Transverse colon (tissue), 4 donors: ENCODE data around the gene MACO1. TPM values are rescaled to one million over a fixed set of nuclear protein-coding genes. Genes with fewer than 3 reads are reported as not detected.
A peak's percentile ranks its signal among the peaks of the same experiment; 100 is the strongest.

Source experiments
- DNase-seq: peaks from one replicate; pipeline ENCODE4 v3.0.0-alpha.2; 2019
- H3K27ac ChIP-seq, 4 donors: fragments of 200-600 bp; sonication (generic); 2 replicates each; pipeline ENCODE4 v1.5.1; 2016 to 2018; ENCODE audit warnings: inconsistent platforms in 4 of 4
- H3K27me3 ChIP-seq: fragments of 200-600 bp; sonication (generic); 2 replicates; pipeline ENCODE4 v1.5.1; 2017; ENCODE audit warnings: inconsistent platforms
- H3K36me3 ChIP-seq, 4 donors: fragments of 200-600 bp; sonication (generic); 2 replicates each; pipeline ENCODE4 v1.5.1; 2017 to 2019; ENCODE audit warnings: inconsistent platforms in 4 of 4
- H3K4me1 ChIP-seq, 4 donors: fragments of 200-600 bp; sonication (generic); 2 replicates each; pipeline ENCODE4 v1.5.1; 2017 to 2020; ENCODE audit warnings: inconsistent platforms in 4 of 4
- H3K4me3 ChIP-seq, 4 donors: fragments of 200-600 bp; sonication (generic); 1 replicate in 1 of 4; 2 replicates in 3 of 4; pipeline versions ENCODE4 v1.5.1 to v1.6.1; 2017 to 2019; ENCODE audit warnings: inconsistent platforms in 4 of 4
- H3K9me3 ChIP-seq, 2 donors: fragments of 200-600 bp; sonication (generic); 2 replicates each; pipeline ENCODE4 v1.5.1; 2017 to 2019; ENCODE audit warnings: inconsistent platforms in 2 of 2
- EP300 ChIP-seq: sonication (generic); formaldehyde crosslinking; IDR thresholded peaks from one replicate; pipeline ENCODE4 v1.6.1; 2017; ENCODE audit warnings: antibody characterized with exemption, low read depth
- POLR2A ChIP-seq: fragments of 450-650 bp; IDR thresholded peaks from one replicate; pipeline ENCODE4 v1.6.1; 2016; ENCODE audit warnings: antibody characterized with exemption, mild to moderate bottlenecking, moderate library complexity
- POLR2AphosphoS5 ChIP-seq, 3 donors: sonication (generic); formaldehyde crosslinking; IDR thresholded peaks; one replicate each; pipeline ENCODE4 v1.6.1; 2016; ENCODE audit warnings: antibody characterized with exemption in 3 of 3
- WGBS, 2 donors: methylation state at CpG; one replicate each; pipeline ENCODE4 v1.1.5; 2018; ENCODE audit warnings: low coverage in 1 of 2; 5-methylcytosine and 5-hydroxymethylcytosine counted together
- in situ Hi-C, 4 donors: fragments of 200-750 bp; cut with MboI; loops; one replicate each; pipeline versions ENCODE4 v1.15.0 to v1.15.1; 2017; ENCODE audit warnings: low sequenced_read_pairs in 3 of 4, low pct_ligation_motif_present in 1 of 4, low pct_unique_long_range_greater_than_20kb in 1 of 4
- intact Hi-C: fragments of 100-400 bp; cut with DNase I; formaldehyde crosslinking; loops from one replicate; pipeline ENCODE4 v1.15.1; 2023; ENCODE audit warnings: low total_unique reads
- total RNA-seq, 4 donors: library from RNA; depleted of rRNA; stranded (reverse); fragments of >200 nt; gene quantifications; one replicate each; pipeline ENCODE4 v1.1.0, GENCODE V29; 2016
- TF ChIP-seq, protein P1 (sequence below), 5 experiments: fragments of 200-600 bp in 3 of 5; fragments of 450-650 bp in 2 of 5; sonication (generic) in 3 of 5; IDR thresholded peaks; 1 replicate in 2 of 5; 2 replicates in 3 of 5; pipeline ENCODE4 v1.5.1; 2016 to 2017; ENCODE audit warnings: antibody characterized with exemption in 5 of 5, inconsistent platforms in 3 of 5, mild to moderate bottlenecking in 2 of 5, moderate library complexity in 1 of 5

The MACO1 gene
- total RNA-seq, 4 donors from 2014 or later, result 11.3 to 24.9 (median 19.0) TPM

DNA sequence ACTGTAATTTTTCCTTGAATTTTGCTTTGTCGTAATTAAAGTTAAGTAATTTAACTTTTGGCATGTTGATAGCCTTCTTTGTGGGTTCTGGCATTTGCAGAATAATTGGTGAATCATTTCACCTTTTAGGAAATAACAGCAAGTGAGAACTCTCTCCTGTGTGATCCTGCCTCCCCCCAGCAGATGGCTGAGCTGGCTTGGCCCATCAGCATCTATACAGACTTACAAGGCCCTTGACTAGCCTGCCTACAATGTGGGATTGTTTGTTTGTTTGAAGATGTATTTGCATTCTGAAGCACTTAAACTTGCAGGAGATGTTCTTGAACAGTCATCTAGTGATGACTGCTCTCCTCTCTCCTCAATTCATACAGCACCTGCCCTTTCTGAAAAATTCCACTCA lies 55.9 kb downstream of the MACO1 start:
- H3K27me3 ChIP-seq, result no peaks in the 10 kb centered on the region
- no peak for DNase-seq
- intact Hi-C loops (no loop called here), in situ Hi-C loops (no loop called here)
- H3K36me3 ChIP-seq, result peaks cover 0 to 34% (median 6%) of the 10 kb centered on the region in 4 donors
- no peaks in the 10 kb centered on the region for H3K9me3 ChIP-seq
- TF ChIP-seq EP300 (no peak), POLR2AphosphoS5 (IDR thresholded peaks at IDR 0.05) (no peak), POLR2A (no peak)
- TF ChIP-seq, protein P1, sequence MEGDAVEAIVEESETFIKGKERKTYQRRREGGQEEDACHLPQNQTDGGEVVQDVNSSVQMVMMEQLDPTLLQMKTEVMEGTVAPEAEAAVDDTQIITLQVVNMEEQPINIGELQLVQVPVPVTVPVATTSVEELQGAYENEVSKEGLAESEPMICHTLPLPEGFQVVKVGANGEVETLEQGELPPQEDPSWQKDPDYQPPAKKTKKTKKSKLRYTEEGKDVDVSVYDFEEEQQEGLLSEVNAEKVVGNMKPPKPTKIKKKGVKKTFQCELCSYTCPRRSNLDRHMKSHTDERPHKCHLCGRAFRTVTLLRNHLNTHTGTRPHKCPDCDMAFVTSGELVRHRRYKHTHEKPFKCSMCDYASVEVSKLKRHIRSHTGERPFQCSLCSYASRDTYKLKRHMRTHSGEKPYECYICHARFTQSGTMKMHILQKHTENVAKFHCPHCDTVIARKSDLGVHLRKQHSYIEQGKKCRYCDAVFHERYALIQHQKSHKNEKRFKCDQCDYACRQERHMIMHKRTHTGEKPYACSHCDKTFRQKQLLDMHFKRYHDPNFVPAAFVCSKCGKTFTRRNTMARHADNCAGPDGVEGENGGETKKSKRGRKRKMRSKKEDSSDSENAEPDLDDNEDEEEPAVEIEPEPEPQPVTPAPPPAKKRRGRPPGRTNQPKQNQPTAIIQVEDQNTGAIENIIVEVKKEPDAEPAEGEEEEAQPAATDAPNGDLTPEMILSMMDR (IDR thresholded peaks at IDR 0.05), result no peak
- 96 to 100% methylated on average over 1 of the region's 1 CpG for WGBS, 2 donors
- peaks cover 0 to 19% (median 10%) of the 10 kb centered on the region in 4 donors for H3K4me1 ChIP-seq
- H3K27ac ChIP-seq, result no peak overlapping the region
- H3K4me3 ChIP-seq, result no peak overlapping the region

DNA sequence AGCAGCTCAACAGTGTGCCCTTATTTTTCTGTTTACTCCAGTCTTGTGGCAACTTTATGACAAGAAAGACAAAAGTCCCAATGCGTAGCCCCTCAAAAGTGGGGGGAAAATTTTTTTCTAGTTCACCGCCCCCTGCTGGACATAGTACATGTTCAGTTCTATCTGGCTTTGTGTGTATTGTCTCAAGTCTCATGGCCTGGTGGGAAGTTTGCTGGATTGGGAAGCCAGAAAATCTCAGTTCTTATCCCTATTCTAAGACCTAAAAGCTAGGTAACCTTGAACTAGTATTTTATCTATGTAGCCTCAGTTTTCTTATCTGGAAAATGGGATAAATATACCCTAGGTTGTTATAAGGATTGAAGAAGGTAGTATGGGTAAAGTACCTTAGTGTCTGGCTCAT lies 56.9 kb downstream of the MACO1 start:
- in situ Hi-C loops, result no loop called here
- peaks cover 0 to 19% (median 10%) of the 10 kb centered on the region in 4 donors for H3K4me1 ChIP-seq
- no peaks in the 10 kb centered on the region for H3K27me3 ChIP-seq
- peaks cover 0 to 42% (median 6%) of the 10 kb centered on the region in 4 donors for H3K36me3 ChIP-seq
- no peaks in the 10 kb centered on the region for H3K9me3 ChIP-seq
- no peak overlapping the region for H3K27ac ChIP-seq
- TF ChIP-seq, protein P1 (IDR thresholded peaks at IDR 0.05), result peak in 4 of 5 experiments; percentile 32 to 50 (median 40)
- no peak for TF ChIP-seq POLR2AphosphoS5 (IDR thresholded peaks at IDR 0.05)
- TF ChIP-seq EP300, result no peak
- no peak for TF ChIP-seq POLR2A
- intact Hi-C loops, result no loop called here
- H3K4me3 ChIP-seq, result no peak overlapping the region
- DNase-seq, result no peak
- 84% methylated on average over 2 of the region's 2 CpGs; no CpG with 5 or more reads in 1 of the 2 donors for WGBS, 2 donors

DNA sequence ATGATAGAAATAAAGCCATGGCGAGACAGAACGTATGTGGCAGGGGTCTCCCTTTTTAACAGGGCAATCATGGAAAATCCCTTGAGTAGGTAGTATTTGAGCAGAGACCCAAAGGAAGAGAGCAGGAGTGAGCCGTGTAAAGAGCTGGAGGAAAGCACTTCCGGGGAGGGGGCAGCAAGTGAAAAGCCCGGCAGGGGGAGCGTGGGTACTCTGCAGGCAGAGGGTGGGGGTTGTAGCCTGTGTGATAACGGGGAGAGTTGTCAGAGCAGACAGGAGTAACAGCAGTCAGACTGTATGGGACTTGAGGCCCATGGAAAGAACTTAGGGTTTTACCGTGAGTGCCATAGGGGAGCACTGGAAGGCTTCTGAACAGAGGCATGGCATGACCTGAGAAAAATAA lies 61.6 kb downstream of the MACO1 start:
- TF ChIP-seq POLR2A (no peak), POLR2AphosphoS5 (IDR thresholded peaks at IDR 0.05) (no peak), EP300 (no peak)
- TF ChIP-seq, protein P1 (IDR thresholded peaks at IDR 0.05), result no peak
- WGBS, 2 donors, result 85 to 90% methylated on average over 8 of the region's 8 CpGs
- DNase-seq, result no peak
- in situ Hi-C loops (no loop called here), intact Hi-C loops (no loop called here)
- Histone ChIP-seq H3K4me1 (no peaks in the 10 kb centered on the region), H3K36me3 (peaks cover 0 to 65% (median 13%) of the 10 kb centered on the region in 4 donors), H3K27me3 (no peaks in the 10 kb centered on the region), H3K4me3 (no peak overlapping the region), H3K9me3 (no peaks in the 10 kb centered on the region), H3K27ac (no peak overlapping the region)

DNA sequence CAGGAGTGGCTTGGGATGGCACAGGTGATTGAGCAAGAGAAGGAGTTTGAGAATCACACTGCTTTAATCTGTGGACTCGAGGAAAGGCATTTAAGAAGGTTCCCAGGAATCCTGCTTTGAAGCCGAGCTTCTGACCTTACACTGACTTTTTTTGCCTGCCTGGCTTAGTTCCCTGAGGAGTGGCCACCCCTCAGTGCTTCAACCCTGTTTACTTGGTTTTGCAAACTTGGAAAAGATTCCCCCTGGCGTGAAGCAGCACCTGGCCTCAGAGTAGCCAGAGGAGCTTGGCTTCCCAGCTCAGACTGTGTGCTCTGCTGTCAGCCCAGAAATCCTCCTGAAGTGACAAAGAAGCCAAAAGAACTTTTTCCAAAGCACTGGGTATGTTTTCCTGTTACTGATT lies 64.3 kb downstream of the MACO1 start:
- in situ Hi-C loops (no loop called here), intact Hi-C loops (no loop called here)
- WGBS, 2 donors, result 80 to 81% methylated on average over 1 to 3 of the region's 3 CpGs
- DNase-seq, result no peak
- Histone ChIP-seq H3K9me3 (no peaks in the 10 kb centered on the region), H3K4me3 (no peak overlapping the region), H3K36me3 (peaks cover 0 to 62% (median 9%) of the 10 kb centered on the region in 4 donors), H3K27me3 (no peaks in the 10 kb centered on the region), H3K27ac (no peak overlapping the region), H3K4me1 (no peaks in the 10 kb centered on the region)
- no peak for TF ChIP-seq EP300
- TF ChIP-seq POLR2AphosphoS5 (IDR thresholded peaks at IDR 0.05), result no peak
- TF ChIP-seq, protein P1 (IDR thresholded peaks at IDR 0.05), result no peak
